GM18498 (cell line): ENCODE results near the gene APOBEC3H.

Experiments
- ATAC-seq: cut with Tn5 transposase; IDR thresholded peaks from one replicate; pipeline ENCODE4 v1.9.1; 2021; ENCODE audit warnings: mild to moderate bottlenecking, moderate library complexity; ENCODE audit not compliant: unreplicated experiment

Gene APOBEC3H

GRCh38 chr22:39080052-39080762 lies 16.8 kb upstream of the APOBEC3H start:
- ATAC-seq = no peak

- ATAC-seq = no peak
Measured at GRCh38 chr22:39081016-39081415, 16.0 kb upstream of the APOBEC3H start.

DNA sequence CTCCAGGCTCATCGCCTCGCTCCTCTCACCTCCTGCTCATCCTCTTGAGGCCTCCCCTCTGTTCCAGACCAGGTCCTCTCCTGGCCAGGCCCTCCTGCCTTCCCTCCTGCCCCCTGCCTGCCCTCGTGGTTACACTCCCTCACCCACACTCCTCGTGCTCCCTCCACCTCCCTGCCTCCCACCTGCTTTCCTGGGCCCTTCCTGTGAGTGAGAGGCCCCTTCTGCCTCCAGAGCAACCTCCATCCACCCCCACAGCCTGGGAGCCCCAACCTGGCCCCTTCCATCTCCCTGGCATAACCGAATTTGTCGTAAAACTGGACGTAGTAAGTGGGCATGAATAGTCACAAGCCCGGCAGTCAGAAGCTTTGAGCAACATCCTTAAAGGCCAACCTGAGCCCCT lies 15.4 kb upstream of the APOBEC3H start:
- ATAC-seq = no peak

DNA sequence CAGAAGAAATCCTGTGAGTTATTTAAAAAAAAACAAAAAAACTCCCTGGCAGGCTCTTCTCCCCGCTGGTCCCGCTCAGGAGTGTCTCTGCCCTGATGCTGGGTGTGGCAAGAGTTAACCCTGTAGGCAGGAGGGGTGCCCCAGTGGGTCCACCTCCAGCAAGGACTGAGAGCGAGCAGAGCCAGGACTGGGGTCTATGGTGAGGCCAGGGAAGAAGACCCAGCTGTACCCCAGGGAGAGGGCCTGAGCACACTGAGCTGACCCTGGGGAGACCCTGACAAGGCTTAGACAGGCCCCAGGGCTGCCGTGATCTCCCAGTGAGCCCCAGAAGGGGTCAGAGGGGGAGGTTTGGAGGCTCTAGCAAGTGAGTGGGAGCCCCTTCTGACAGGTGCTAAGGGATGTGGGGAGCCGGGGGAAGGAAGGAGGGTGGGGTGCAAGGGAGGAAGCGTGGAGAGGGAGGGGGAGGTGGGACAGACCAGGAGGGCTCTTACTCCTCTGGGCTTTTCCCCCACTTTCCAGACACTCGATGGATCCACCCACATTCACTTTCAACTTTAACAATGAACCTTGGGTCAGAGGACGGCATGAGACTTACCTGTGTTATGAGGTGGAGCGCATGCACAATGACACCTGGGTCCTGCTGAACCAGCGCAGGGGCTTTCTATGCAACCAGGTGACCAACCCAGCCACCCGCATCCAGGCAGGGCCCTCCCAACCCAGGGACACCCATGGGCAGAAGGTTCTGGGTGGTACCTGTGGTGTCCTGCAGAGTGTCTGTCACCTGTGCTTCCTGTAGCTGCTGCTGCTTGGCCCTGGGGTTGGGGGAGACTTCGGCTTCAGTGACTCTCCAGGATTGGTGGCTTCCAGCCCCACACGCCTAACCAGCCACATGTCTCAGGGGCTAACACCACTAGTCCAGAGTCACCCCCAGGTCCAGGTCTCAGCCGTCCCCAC lies 13.6 kb upstream of the APOBEC3H start:
- no peak for ATAC-seq

DNA sequence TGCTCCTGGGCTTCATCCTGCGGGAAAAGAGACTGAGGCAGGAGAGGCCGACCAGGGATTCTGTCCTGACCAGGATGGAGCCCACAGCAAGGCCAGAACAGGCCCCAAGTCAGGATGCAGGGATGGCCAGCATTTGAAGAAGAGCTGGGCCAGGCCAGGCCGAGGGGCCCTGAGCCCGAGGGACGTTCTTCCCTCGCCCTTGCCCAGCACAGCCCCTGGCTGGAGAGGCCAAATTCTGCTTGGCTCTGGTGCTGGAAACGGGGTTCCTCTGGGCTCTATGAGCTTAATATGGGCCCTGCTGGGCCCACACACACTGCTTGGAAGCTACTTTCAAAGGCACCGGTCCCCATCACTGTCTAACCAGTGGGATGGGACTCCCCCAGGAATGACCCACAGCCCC lies 12.4 kb upstream of the APOBEC3H start:
- ATAC-seq = no peak

DNA sequence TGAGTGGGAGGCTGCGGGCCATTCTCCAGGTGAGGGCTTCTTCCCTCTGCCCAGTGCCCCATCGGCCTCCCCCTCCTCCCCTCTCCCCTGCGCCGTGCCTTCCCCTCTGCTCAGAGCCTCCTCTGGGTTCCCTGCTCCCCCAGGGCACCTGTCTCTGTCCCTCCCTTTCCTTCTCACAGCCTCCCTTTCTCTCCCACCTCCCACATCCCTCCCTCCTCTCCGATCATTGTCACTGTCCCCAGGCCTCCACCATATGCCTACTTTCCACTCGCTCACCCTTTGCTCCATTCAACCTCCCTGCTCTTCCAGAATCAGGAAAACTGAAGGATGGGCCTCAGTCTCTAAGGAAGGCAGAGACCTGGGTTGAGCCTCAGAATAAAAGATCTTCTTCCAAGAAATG lies 9.9 kb upstream of the APOBEC3H start:
- no peak for ATAC-seq

DNA sequence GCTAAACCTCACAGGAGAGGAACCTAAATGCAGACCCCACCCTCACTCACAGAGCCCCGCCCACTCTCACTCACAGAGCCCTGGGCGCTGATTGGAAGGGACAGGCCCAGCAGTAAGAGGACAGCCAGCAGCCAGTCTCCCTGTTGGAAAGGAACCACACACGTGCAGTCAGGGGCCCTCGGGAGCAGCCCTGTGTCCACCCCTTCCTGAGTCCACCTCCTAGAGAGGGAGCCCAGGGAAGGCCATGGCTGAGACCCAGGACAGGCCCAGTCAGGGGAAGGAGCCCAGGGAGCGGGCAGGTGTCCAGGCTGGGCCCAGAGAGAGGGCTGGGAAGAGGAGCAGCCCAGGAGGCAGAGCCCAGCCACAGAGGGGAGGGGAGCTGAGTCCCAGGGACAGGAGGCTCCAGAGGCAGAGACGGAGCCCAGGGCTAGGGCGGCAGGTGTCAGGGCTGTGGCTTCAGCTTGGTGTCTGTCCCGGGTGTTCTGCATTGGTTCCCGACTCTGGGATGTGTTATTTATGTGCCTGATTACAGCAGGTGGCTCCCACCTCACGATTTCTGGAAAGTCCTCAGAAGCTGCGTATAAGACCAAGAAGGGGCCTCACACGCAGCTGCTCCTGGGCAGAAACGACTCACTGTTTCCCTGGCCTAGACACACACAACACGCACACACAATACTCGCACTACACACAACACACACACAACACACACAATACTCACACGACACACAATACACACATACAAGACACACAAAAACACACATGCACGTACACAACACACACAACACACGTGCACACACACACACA lies 9.0 kb upstream of the APOBEC3H start:
- no peak for ATAC-seq

GRCh38 chr22:39088685-39089032 lies 8.4 kb upstream of the APOBEC3H start:
- ATAC-seq = no peak

GRCh38 chr22:39089928-39090327 lies 7.1 kb upstream of the APOBEC3H start:
- no peak for ATAC-seq

GRCh38 chr22:39090426-39091064 lies 6.5 kb upstream of the APOBEC3H start:
- no peak for ATAC-seq

- no peak for ATAC-seq
Measured at GRCh38 chr22:39091126-39092081, 5.6 kb upstream of the APOBEC3H start.

- no peak for ATAC-seq
Measured at GRCh38 chr22:39092111-39092862, 4.8 kb upstream of the APOBEC3H start.

GRCh38 chr22:39094717-39095389 lies 2.2 kb upstream of the APOBEC3H start:
- ATAC-seq = no peak

DNA sequence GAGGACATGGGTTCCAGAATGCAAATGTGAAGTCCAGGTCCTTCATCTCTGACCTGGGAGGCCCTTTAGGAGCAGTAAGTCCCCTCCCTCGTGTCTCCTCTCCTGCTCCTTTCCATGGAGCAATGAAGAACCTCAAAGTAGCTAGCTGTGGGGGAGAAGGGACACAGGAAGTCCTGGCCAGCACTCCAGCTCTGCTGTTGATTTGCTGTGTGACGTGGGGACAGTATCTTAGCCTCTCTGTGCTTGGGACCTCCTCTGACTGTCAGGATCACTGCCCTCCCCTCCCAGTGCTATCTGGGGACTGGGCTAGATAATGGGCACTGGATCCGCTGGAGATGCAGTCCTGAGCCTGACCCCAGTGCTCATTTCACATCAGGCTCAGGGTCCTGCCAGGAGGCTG lies 1.1 kb upstream of the APOBEC3H start:
- ATAC-seq = no peak

GRCh38 chr22:39098026-39098425 lies 982 bp downstream of the APOBEC3H start:
- ATAC-seq = no peak

- ATAC-seq = no peak
Measured at GRCh38 chr22:39098576-39098975, 1.5 kb downstream of the APOBEC3H start.

- ATAC-seq = no peak
Measured at GRCh38 chr22:39101226-39101625, 4.2 kb downstream of the APOBEC3H start.

DNA sequence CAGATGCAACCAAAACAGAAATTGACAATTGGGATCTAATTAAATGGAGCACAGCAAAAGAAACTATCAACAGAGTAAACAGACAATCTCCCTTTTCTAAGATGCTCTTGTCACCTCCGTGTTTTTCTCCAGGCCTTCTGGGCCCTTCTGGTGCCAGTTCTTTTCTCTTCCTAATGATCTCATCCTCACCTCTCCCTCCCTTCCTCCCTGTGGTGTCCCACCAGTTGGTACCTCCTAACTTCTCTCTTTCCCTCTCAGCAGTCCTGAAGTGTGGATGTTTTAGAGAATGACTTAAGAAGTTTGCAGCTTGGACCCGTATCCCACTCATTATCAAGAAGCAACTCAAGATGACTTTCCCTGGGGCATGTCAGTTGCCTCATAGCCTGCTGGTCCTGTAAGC lies 6.4 kb downstream of the APOBEC3H start:
- ATAC-seq = no peak

DNA sequence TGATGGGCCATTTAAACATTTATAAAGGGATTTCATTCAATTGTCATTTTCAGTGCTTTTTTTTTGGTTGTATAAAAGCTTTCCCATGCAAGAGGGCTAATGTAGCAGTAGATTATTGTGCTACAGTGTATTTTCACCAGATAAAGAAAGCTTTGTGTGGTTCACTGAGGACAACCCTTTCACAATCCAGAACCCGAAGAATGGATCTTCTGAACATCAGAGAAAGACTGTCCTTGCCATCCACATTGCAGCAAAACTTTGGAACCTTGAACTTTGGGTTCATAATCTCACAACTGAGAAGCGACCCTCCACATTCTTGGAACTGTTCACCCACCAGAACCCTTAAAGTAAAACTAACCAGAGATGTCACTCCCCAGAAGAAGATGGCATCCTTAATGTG lies 9.3 kb downstream of the APOBEC3H start:
- ATAC-seq = no peak
